Ramos (cell line): ENCODE results near the gene NFATC3.
"Not testable (repeated sequence)": the region's sequence is repeated elsewhere in the genome, so short reads cannot be mapped to it uniquely, and the experiment has no call there.

Experiments
- in situ Hi-C: fragments of 300-500 bp; cut with MboI; formaldehyde crosslinking; loops from one replicate; pipeline ENCODE4 v1.14.3; 2022; ENCODE audit warnings: low sequenced_read_pairs; ENCODE audit not compliant: unreplicated experiment

The NFATC3 gene

GRCh38 chr16:68113765-68114240, 28.6 kb downstream of the NFATC3 start:
- in situ Hi-C loops = no loop called here

DNA sequence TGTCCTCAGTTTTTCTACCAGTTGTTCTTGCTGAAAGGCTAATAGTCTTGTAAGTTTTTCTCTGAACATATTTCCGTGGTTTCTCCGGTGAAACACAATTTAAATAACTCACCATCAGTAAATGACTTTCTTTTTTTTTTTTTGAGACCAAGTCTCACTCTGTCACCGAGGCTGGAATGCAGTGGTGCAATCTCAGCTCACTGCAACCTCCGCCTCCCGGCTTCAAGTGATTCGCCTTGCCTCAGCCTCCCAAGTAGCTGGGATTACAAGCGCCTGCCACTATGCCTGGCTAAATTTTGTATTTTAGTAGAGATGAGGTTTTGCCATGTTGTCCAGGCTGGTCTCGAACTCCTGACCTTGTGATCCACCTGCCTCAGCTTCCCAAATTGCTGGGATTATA, 29.8 kb downstream of the NFATC3 start:
- in situ Hi-C loops = not testable (repeated sequence)

GRCh38 chr16:68115851-68116250, 30.7 kb downstream of the NFATC3 start:
- in situ Hi-C loops = no loop called here

DNA sequence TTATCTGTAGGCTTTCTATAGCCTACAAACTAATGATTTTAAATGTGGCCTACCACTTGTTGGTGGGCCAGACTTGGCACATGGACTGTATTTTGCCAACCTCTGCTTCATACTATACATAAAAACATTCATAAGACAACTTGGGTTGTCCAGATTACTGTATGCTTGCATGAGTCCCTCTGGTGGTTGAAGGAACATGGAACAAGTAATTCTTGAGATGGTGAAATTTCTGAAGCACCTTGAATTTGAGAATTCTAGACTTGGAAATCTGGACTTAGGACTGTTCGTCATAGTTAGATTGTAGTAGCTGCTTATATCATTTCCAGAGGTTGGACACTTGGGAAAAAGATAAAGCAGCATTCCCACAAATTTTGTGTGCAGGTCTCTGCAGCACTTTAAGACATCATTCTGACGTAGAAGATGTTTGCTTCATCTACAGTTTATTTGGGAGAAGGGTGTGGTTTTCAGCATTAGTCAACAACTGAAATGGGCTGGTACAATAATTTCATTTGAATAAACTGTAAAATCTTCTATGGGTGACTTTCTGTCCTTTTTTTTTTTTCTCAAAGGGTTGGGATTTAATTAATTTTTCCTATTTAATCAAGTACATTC, 31.2 kb downstream of the NFATC3 start:
- in situ Hi-C loops = no loop called here

DNA sequence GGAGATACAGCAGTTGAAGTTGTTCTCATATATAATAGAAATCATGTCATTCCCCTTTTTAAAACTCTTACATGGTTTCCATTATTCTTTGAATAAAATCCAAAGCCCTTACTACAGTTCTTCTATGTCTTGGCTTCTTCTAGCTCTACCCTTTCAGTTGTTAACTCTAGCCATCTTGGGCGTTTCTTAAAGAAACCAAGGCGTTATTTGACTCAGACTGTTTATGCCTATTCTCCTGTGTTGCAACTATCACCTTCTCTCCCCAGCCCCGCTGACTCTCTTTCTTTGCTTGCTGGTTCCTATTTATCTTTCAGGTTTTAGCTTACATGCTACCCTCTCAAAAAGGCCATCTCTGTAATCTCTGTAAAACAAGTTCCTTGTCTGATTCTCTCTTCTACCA, 32.7 kb downstream of the NFATC3 start:
- in situ Hi-C loops = no loop called here

- in situ Hi-C loops = not testable (repeated sequence)
Observed at GRCh38 chr16:68118954-68119353, 33.8 kb downstream of the NFATC3 start.

GRCh38 chr16:68120496-68120895, 35.3 kb downstream of the NFATC3 start:
- in situ Hi-C loops = not testable (repeated sequence)

DNA sequence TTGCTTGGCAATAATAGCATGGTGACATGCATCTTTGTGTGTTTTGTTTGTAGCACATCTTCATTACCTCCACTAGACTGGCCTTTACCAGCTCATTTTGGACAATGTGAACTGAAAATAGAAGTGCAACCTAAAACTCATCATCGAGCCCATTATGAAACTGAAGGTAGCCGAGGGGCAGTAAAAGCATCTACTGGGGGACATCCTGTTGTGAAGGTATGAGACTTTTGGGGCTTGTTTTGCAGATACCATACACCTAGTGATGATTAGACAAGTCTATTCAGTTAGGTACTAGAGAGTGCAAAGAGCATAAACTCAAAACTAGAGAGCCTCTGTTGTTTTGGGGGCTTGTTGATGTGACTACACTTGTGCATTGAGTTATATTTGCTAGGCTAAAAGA, 41.2 kb downstream of the NFATC3 start:
- in situ Hi-C loops = no loop called here

- in situ Hi-C loops = no loop called here
Observed at GRCh38 chr16:68128577-68129305, 43.6 kb downstream of the NFATC3 start.

DNA sequence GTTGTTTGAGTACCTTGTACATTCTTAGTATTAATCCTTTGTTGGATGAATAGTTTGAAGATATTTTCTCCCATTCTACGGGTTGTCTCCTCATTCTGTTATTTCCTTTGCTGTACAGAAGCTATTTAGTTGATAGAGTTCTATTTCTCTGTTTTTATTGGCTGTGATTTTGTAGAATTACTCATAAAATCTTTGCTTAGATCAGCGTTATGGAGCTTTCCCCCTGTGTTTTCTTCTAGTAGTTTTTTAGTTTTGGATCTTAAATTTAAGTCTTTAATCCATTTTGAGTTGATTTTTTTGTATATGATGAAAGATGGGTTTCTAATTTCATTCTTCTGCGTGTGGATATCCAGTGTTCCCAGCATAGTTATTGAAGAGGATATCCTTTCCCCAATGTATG, 45.4 kb downstream of the NFATC3 start:
- in situ Hi-C loops = no loop called here

DNA sequence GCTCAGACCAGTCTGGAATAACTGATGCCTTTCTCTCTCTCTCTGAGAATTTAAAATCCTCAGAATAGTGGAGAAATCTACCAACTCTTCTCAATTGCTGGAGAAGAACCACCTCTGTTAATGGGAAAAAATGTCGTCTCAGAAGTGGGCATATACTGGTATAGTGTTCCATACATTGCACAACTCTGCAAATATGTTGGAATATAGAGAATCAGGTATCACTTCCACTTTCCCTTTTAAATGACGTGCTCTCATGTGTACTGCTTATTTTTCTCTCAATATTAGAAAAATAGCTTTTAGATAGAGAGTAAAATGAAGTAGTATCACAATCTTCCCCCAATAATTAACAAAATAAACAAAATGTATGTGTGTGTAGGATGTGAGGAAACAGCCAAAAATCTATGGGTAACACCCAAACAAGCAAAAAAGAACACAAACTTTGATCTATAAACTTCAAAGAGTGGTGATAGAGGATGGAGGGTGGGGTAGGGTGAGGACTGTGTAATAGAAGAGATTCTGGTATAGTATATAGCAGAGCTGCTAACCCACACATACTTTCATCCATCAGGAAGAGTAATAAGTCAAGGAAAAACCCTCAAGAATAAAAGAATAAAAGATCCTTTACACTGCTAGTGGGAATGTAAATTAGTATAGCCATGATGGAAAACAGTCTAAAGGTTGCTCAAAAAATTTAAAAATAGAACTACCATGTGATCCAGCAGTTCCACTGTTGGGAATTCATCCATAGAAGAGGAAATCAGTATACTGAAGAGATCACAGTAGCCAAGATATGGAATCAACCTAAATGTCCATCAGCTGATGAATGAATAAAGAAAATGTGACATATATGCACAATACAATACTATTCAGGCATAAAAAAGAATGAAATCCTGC, 46.9 kb downstream of the NFATC3 start:
- in situ Hi-C loops = no loop called here

DNA sequence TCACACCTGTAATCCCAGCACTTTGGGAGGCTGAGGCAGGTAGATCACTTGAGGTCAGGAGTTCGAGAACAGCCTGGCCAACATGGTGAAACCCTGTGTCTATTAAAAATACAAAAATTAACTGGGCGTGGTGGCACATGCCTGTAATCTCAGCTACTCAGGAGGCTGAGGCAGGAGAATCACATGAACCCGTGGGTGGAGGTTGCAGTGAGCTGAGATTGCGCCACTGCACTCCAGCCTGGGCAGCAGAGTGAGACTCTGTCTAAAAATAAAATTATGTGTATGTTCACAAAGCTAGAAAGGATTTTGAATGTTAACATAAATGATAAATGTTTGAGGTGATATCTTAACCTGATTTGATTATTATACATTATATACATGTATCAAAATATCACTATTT, 47.8 kb downstream of the NFATC3 start:
- in situ Hi-C loops = not testable (repeated sequence)

DNA sequence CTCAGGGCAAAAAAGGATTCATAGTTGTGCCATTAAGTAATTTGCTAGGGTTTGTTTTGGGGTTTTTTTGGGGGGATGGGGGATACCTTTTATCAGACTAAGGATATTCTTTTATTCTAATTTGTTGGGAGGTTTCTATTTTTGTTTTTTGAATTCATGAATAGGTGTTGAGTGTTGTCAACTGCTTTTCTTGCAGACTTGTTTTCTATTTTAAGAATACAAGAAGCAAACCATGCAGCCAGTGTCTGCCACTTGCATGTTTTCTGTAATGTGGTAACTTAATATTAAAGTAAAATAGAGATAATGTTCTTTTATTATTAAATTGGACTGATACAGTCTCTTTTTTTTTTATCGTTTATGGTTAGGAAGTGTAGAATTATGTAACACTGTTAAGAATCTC, 49.5 kb downstream of the NFATC3 start:
- in situ Hi-C loops = no loop called here

DNA sequence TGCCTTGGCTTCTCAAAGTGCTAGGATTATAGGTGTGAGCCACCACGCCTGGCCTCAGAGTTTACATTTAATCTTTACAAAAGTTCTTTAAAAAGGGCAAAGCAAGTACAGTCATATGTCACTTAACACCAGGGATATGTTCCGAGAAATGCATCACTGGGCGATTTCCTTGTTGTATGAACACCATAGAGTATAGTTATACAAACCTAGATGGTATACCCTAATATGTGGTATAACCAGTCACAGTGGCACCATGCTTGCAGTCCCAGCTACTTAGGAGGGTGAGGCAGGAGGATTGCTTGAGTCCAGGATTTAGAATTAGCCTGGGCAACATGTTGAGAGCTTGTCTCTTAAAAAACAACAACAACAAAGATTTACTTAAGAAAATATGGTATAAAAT, 51.3 kb downstream of the NFATC3 start:
- in situ Hi-C loops = no loop called here

DNA sequence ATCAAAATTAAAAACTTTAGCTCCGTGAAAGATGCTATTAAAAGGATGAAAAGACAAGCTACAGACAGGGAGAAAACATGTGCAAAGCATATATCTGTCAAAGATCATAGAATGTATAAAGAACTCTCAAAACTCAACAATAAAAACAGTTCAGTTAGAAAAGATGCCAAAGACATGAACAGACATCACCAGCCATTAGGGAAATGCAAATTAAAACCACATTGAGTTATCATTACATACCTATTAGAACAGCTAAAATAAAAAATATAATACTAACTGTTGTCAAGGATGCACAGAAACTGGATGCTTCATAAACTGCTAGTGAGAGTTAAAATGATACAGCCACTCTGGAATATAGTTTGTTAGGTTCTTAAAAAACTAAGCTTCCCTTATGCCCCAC, 58.8 kb downstream of the NFATC3 start:
- in situ Hi-C loops = no loop called here

DNA sequence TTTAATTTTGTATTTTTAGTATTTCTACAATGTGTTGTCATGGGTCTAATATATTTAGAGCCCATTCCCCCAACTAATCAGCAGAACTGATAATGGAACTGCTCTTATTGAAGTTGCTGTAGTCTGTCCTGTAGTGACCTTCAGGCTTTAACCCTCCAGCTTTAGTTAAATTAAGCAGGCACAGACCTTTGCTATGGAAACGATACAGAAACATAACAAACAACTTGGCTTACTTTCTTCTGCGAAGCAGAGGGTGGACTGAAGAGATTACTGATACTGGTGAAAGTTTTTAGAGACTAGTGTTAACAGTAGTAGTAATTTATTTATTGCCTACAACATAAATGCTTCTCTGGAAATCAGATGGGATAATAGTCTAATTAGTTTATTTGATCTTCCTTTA, 61.4 kb downstream of the NFATC3 start:
- in situ Hi-C loops = no loop called here

GRCh38 chr16:68147444-68147843, 62.3 kb downstream of the NFATC3 start:
- in situ Hi-C loops = no loop called here

- in situ Hi-C loops = no loop called here
Observed at GRCh38 chr16:68149596-68149995, 64.4 kb downstream of the NFATC3 start.

- in situ Hi-C loops = no loop called here
Observed at GRCh38 chr16:68155425-68155824, 70.3 kb downstream of the NFATC3 start.

- in situ Hi-C loops = no loop called here
Observed at GRCh38 chr16:68162413-68162812, 77.2 kb downstream of the NFATC3 start.

DNA sequence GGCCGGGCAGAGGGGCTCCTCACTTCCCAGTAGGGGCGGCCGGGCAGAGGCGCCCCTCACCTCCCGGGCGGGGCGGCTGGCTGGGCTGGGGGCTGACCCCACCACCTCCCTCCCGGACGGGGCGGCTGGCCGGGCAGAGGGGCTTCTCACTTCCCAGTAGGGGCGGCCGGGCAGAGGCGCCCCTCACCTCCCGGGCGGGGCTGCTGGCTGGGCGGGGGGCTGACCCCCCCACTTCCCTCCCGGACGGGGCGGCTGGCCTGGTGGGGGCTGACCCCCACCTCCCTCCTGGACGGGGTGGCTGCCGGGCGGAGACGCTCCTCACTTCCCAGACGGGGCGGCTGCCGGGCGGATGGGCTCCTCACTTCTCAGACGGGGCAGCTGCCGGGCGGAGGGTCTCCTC, 78.1 kb downstream of the NFATC3 start:
- in situ Hi-C loops = not testable (repeated sequence)
